ENCODE data around the gene FBXO36.

FBXO36 gene

DNA sequence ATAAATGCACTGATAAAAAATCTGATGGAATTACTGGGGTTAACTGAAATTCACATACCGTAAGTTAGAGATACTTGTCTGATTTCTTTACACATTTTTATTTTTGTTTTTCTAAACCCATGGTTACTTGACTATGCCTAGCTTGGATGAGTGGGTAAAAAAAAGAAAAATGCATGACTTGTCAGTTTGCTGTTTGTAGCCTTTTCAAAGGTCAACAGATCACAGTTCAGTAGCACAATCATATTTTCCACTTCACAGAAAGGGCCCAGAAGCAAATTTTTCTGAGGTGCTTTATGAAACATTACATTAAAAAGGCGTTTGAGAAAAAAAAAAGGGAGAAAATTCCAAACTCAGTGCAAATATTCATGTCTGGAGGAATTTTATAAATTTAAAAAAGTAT lies 130.0 kb downstream of the FBXO36 start:
- peak; percentile 30 for DNase-seq

DNA sequence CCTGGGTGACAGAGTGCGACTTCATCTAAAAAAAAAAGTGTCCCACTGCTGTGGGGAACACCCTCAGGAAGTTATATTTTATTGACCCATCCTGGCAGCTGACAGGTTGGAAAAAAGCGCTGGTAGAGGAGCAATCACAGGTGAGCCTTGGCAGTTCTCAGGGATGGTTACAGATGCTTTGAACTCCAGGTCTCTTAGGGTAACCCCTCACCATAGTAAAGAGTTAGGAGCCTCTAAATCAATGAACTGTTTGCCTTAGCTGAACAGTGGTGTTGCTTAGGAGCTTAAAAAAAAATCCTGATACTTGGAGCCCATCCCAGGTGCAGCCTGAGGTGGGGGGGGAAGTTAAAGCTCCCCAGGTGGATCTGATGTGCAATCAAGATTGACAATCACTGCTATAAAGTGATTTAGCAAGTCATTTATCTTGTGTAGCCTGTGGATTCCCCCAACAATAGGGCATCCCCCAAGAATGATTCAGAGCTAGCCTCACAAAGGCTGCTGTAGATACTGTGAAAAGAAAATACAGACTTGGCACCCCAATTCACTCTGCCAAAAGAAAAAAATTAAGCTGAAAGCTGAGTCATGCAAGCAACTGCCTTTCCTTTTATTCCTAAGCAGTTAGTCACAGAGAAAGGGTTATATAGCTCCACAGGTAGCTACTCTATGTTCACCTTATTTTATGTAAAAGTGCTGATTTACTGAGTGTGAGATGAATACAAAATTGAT lies 131.6 kb downstream of the FBXO36 start:
- DNase-seq = peak; percentile 18

DNA sequence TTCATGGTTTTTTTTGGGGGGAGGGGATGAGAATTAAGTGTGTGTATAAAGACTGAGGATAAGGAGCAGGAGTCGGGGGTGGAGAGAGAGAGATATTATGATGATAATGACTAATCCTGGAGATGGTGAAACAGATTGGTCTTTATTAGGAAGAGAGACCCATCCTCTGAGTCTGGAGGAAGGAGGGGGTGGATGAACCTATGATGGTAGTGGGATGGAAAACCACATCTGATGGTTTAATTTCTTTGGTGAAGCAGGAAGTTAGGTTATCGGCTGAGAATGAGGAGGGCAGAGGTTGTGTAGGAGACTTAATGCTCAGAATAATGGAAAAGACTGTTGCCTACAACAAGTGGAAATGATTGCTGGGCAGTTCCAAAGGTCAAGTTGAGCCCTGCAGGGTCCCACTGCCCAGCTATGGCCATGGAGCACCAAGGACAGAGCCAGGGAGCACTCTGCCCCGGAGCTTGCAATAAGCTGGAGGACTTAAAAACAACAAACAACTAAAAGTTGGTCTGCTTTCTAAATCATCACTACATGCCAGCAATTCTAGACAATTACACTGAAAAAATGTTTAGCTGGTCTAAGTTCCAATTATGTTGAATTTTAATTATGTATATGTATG lies 138.5 kb downstream of the FBXO36 start:
- no peak for DNase-seq

Measured in fibroblast of skin of scalp (primary cell).